CD4-positive, alpha-beta T cell treated with Interleukin-2 at 100 ng/mL for 4 hours (primary cell): Measurements from ENCODE around the gene LRIG1.
A peak's percentile ranks its signal among the peaks of the same experiment; 100 is the strongest.
"Not testable (repeated sequence)": the region's sequence is repeated elsewhere in the genome, so short reads cannot be mapped to it uniquely, and the experiment has no call there.

Experiments used
- DNase-seq: peaks from one replicate; pipeline ENCODE4 v3.0.0-alpha.2; 2020; ENCODE audit warnings: low spot score

LRIG1 gene

GRCh38 chr3:66421893-66422292, 78.9 kb downstream of the LRIG1 start:
- DNase-seq: not testable (repeated sequence)

- not testable (repeated sequence) for DNase-seq
Measured at GRCh38 chr3:66421144-66421543, 79.7 kb downstream of the LRIG1 start.

GRCh38 chr3:66419036-66419435, 81.8 kb downstream of the LRIG1 start:
- DNase-seq: no peak

GRCh38 chr3:66418475-66418931, 82.3 kb downstream of the LRIG1 start:
- DNase-seq: no peak

GRCh38 chr3:66416556-66417304, 84.1 kb downstream of the LRIG1 start:
- no peak for DNase-seq

- DNase-seq: no peak
Measured at GRCh38 chr3:66415867-66416428, 84.9 kb downstream of the LRIG1 start.

GRCh38 chr3:66414846-66415245, 86.0 kb downstream of the LRIG1 start:
- no peak for DNase-seq

GRCh38 chr3:66413151-66413751, 87.6 kb downstream of the LRIG1 start:
- no peak for DNase-seq

GRCh38 chr3:66411961-66412887, 88.6 kb downstream of the LRIG1 start:
- no peak for DNase-seq

- DNase-seq: no peak
Measured at GRCh38 chr3:66411474-66411873, 89.3 kb downstream of the LRIG1 start.

- DNase-seq: no peak
Measured at GRCh38 chr3:66410976-66411375, 89.8 kb downstream of the LRIG1 start.

- no peak for DNase-seq
Measured at GRCh38 chr3:66409771-66410754, 90.8 kb downstream of the LRIG1 start.

- peak; percentile 76 for DNase-seq
Measured at GRCh38 chr3:66407611-66408218, 93.1 kb downstream of the LRIG1 start.

GRCh38 chr3:66406831-66407610, 93.8 kb downstream of the LRIG1 start:
- DNase-seq: no peak

GRCh38 chr3:66406163-66406562, 94.7 kb downstream of the LRIG1 start:
- DNase-seq: no peak

GRCh38 chr3:66405701-66406091, 95.1 kb downstream of the LRIG1 start:
- no peak for DNase-seq

- DNase-seq: no peak
Measured at GRCh38 chr3:66404903-66405700, 95.7 kb downstream of the LRIG1 start.

- DNase-seq: no peak
Measured at GRCh38 chr3:66404197-66404596, 96.6 kb downstream of the LRIG1 start.
